ENCODE measurements around the gene CPSF4. TPM values are rescaled to one million over a fixed set of nuclear protein-coding genes. Genes with fewer than 3 reads are reported as not detected.
A peak's percentile ranks its signal among the peaks of the same experiment; 100 is the strongest.

CPSF4 gene
- total RNA-seq, 4 donors from 2014 or later = 21.4 to 40.4 (median 26.1) TPM

DNA sequence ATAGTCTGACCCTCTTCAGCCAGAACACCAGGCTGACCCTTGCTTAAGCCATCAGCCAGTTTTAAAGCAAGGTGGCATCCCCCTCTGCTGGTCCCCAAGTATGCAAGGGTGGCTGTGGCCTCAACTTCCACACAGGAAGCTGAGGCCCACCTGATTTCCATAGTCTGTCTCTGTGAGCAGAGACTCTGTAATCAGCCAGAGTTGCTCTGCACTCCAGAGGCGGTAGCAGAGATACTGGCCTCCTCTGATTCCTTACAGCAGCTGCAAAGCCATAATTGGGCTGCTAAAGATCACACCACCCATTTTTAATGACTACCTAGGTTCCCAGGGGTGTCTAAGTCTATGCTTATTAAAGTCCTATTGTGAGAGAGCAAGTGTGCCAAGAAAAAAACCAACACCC lies 32.2 kb upstream of the CPSF4 start:
- intact Hi-C loops (cut with DNase I; ENCODE audit: low total_unique reads) = loop anchor here (5.0 kb wide), 1 partner anchor 79 kb away; the partner anchor contains the start of gene ARPC1A
- H3K36me3 ChIP-seq = peaks cover 0 to 45% of the 10 kb centered on the region in 2 donors
- H3K4me3 ChIP-seq = peak overlapping the region in 1 of 4 donors; percentile 98
- in situ Hi-C loops (cut with MboI; ENCODE audit: low sequenced_read_pairs in 4 of 4) = no loop called here
- H3K4me1 ChIP-seq = peaks cover 40 to 43% of the 10 kb centered on the region in 2 donors
- ATAC-seq (no peak), DNase-seq (no peak)
- TF ChIP-seq POLR2A (IDR thresholded peaks at IDR 0.05) = no peak
- no peak for TF ChIP-seq CTCF (IDR thresholded peaks at IDR 0.05 in 4 of 5, conservative IDR thresholded peaks at IDR 0.05 in 1 of 5)
- peak overlapping the region in 1 of 4 donors; percentile 15 for H3K27ac ChIP-seq
- no peaks in the 10 kb centered on the region for H3K27me3 ChIP-seq
- no peaks in the 10 kb centered on the region for H3K9me3 ChIP-seq

DNA sequence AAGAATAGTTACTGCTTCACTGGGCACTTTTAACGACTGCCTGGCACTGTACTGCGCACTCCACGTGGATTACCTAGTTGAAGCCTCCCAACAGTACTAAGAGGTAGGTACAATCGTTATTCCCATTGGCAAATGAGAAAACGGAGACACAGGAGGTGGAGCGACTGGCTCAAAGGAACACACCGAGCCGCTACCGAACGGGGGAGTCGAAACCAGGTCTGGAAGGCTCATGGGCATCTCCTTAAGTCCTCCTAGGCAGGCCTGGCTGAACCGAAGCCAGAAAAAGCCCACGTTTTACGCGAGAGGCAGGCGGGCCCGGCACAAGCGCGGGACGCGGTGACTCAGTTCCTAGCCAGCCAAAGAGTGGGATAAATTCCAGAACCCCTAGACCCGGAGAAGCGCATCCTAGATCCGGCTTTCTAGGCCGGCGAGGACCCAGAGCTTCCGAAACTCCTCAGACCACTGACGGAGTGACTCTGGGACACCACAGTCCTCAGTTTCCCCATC lies 30.8 kb upstream of the CPSF4 start:
- peak; percentile 55 to 60 for ATAC-seq

DNA sequence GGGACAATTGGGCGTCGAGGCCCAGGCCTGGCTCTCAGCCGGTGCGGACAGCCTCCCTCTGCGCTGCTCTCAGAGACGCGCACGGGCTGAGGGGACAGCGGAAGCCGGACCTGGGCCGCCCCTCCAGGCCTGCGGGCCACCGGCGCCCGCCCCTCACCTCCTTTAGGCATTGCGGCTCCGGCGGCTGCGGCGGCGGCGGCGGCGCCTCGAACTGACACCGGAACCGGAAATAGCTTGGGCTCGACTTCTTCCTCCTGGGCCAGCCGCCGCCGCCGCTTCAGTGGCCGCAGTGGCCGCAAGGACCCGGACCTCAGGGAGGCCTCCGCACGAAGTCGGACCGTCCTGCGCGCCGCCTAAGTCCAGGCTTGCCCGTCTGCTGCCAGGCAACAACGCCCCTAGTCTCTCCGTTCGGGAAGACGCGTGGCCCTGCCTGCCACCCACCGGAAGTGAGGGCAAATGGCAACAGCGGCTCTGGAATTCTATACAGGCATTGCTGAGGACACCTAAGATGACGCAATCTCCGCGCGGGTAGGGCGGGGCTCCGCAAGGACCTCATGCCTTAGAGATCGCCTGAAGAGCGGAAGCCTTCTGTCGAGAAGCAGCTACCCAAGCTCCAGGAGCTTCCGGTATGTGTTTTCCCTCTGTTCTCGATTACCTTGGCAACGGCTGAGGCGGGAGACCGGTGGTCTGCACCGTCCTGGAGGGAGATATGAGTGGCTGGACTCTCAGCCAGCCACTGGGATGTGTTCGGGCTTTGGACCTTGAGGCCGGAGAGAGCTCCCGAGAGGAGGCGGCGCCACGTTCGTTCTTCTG lies 30.2 kb upstream of the CPSF4 start, which contains the start of the genes BUD31 and PDAP1:
BUD31 (plus strand) TSS at position 591 of the 813 bp plus-strand sequence. CDS start 2,124 bp downstream, outside the sequence.
PDAP1 (minus strand) TSS at position 219 of the 813 bp plus-strand sequence; CDS start at position 170, 49 bp downstream.
- intact Hi-C loops (cut with DNase I; ENCODE audit: low total_unique reads) (loop anchor here (1.0 to 5.0 kb wide), 5 partner anchors 15 to 96 kb away; partner anchors contain the start of genes ARPC1A, CPSF4, PTCD1 and ZKSCAN5), in situ Hi-C loops (cut with MboI; ENCODE audit: low sequenced_read_pairs in 4 of 4) (no loop called here)
- H3K4me3 ChIP-seq = peak within 1 kb of the TSS; percentile 96 to 100 (median 99)
- TF ChIP-seq POLR2A (IDR thresholded peaks at IDR 0.05) (peak; percentile 84 to 95), CTCF (IDR thresholded peaks at IDR 0.05 in 4 of 5, conservative IDR thresholded peaks at IDR 0.05 in 1 of 5) (peak in 4 of 5 experiments; percentile 3 to 34 (median 22))
- H3K27ac ChIP-seq = peak within 1 kb of the TSS; percentile 93 to 99 (median 96)
- peaks cover 40 to 43% of the 10 kb centered on the region in 2 donors for H3K4me1 ChIP-seq
- no peaks in the 10 kb centered on the region for H3K27me3 ChIP-seq
- ATAC-seq (peak; percentile 92 to 93), DNase-seq (peak; percentile 88 to 93)
- peaks cover 0 to 47% of the 10 kb centered on the region in 2 donors for H3K36me3 ChIP-seq
- H3K9me3 ChIP-seq = no peaks in the 10 kb centered on the region

More for the DNA sequence above, 30.8 kb upstream of the CPSF4 start:
- intact Hi-C loops (cut with DNase I; ENCODE audit: low total_unique reads) (loop anchor here (1.0 to 5.0 kb wide), 5 partner anchors 15 to 96 kb away; partner anchors contain the start of genes ARPC1A, CPSF4, PTCD1 and ZKSCAN5), in situ Hi-C loops (cut with MboI; ENCODE audit: low sequenced_read_pairs in 4 of 4) (no loop called here)
- Histone ChIP-seq H3K4me3 (peak overlapping the region; percentile 96 to 100 (median 99)), H3K27ac (peak overlapping the region; percentile 93 to 99 (median 96)), H3K4me1 (peaks cover 40 to 43% of the 10 kb centered on the region in 2 donors), H3K9me3 (no peaks in the 10 kb centered on the region), H3K27me3 (no peaks in the 10 kb centered on the region), H3K36me3 (peaks cover 0 to 47% of the 10 kb centered on the region in 2 donors)
- peak; percentile 15 to 74 for DNase-seq
- TF ChIP-seq POLR2A (IDR thresholded peaks at IDR 0.05) (no peak), CTCF (IDR thresholded peaks at IDR 0.05 in 4 of 5, conservative IDR thresholded peaks at IDR 0.05 in 1 of 5) (no peak)

DNA sequence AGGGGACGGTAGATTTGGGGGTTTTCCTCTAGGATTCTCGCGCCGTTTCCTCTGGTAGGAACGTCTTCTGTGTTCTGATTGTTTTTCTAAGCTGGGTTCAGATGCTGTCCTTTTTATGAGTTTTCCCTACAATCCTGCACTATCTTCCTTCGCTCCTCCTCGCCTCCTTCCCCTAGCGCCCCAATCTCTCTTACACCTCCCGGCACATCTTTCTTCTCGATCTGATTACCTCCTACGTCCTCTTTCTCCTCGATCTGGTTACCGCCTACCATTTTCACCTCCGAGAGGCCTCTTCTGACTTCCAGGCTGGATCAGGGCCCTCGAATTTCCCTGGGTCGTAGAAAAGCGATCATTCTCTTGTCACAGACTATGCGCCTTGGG lies 29.6 kb upstream of the CPSF4 start:
- no peak for ATAC-seq
- peaks cover 0 to 44% of the 10 kb centered on the region in 2 donors for H3K36me3 ChIP-seq
- H3K9me3 ChIP-seq = no peaks in the 10 kb centered on the region
- H3K4me3 ChIP-seq = peak overlapping the region; percentile 96 to 100 (median 99)
- no peak for TF ChIP-seq POLR2A (IDR thresholded peaks at IDR 0.05)
- no peak for TF ChIP-seq CTCF (IDR thresholded peaks at IDR 0.05 in 4 of 5, conservative IDR thresholded peaks at IDR 0.05 in 1 of 5)
- intact Hi-C loops (cut with DNase I; ENCODE audit: low total_unique reads) (loop anchor here (5.0 kb wide), 1 partner anchor 82 kb away; the partner anchor contains the start of gene ARPC1A), in situ Hi-C loops (cut with MboI; ENCODE audit: low sequenced_read_pairs in 4 of 4) (no loop called here)
- peak overlapping the region; percentile 93 to 99 (median 96) for H3K27ac ChIP-seq
- no peak for DNase-seq
- H3K4me1 ChIP-seq = peaks cover 39 to 40% of the 10 kb centered on the region in 2 donors
- no peaks in the 10 kb centered on the region for H3K27me3 ChIP-seq

All from gastrocnemius medialis (tissue), 4 donors.